K562 (cell line): ENCODE measurements around the gene TEX53. TPM values are rescaled to one million over a fixed set of nuclear protein-coding genes. Genes with fewer than 3 reads are reported as not detected.

Experiments
- ATAC-seq: fragments of 200-7000 bp; cut with Tn5 transposase; 3 replicates; pipeline ENCODE4 v1.9.1; 2020; ENCODE audit warnings: moderate library complexity
- BruUV-seq: library from RNA; stranded (reverse); fragments of 400-500 nt; replicated peaks from 2 replicates; lab custom pipeline; 2021; lab: Mats Ljungman, UMichigan
- CTCF ChIA-PET: fragments of 300-600 bp; formaldehyde crosslinking; extraction: SDS; loops from one replicate; lab custom pipeline; 2021; ENCODE audit warnings: low intra/inter-chr PET ratio; lab: Yijun Ruan, JAX
- POLR2A ChIA-PET: fragments of 300-600, 350-650 bp; sonication (Branson Sonifier 250); formaldehyde crosslinking; extraction: SDS; loops from one replicate; lab custom pipeline; 2021; ENCODE audit warnings: antibody characterized with exemption, inconsistent platforms; lab: Yijun Ruan, JAX
- DNase-seq, 4 experiments: peaks; one replicate each; pipeline versions ENCODE4 v3.0.0 to v3.0.0-alpha.2; 2011 to 2018; ENCODE audit warnings: low spot score in 3 of 4, mixed read lengths in 3 of 4; ENCODE audit errors: extremely low read depth in 1 of 4
- FAIRE-seq: peaks from 2 replicates; lab custom pipeline; 2011; peaks lifted over from hg19 to GRCh38; lab: Jason Lieb, UNC
- H2AFZ ChIP-seq: 2 replicates; pipeline ENCODE4 v1.6.0; 2011; ENCODE audit warnings: low read depth, low read length, control low read depth, inconsistent platforms
- H3K27ac ChIP-seq: fragments of 200-600 bp; 3 replicates; pipeline ENCODE4 v1.8.0; 2011; ENCODE audit warnings: low read depth, mild to moderate bottlenecking, control low read depth, inconsistent platforms, low read length, moderate library complexity, mixed read lengths; ENCODE audit errors: extremely low read depth
- H3K27me3 ChIP-seq, 2 experiments: fragments of 300-600 bp in 1 of 2; 2 replicates in 1 of 2; 3 replicates in 1 of 2; pipeline versions ENCODE4 v1.6.0 to v1.8.0; 2011; ENCODE audit warnings: inconsistent platforms in 2 of 2, low read length in 2 of 2, mild to moderate bottlenecking in 1 of 2, mixed read lengths in 1 of 2, moderate library complexity in 1 of 2; ENCODE audit not compliant: control insufficient read depth in 2 of 2, insufficient read depth in 2 of 2
- H3K36me3 ChIP-seq: fragments of 300-600 bp; 3 replicates; pipeline ENCODE4 v1.8.0; 2011; ENCODE audit warnings: mild to moderate bottlenecking, low read length, inconsistent platforms; ENCODE audit not compliant: control insufficient read depth, insufficient read depth
- H3K4me1 ChIP-seq, 2 experiments: fragments of 200-600 bp in 1 of 2; replicated peaks in 1 of 2; 2 replicates in 1 of 2; 3 replicates in 1 of 2; pipeline versions ENCODE4 v1.5.1 to v1.8.0; 2011; ENCODE audit warnings: inconsistent platforms in 2 of 2, low read length in 2 of 2, mild to moderate bottlenecking in 1 of 2, mixed read lengths in 1 of 2, moderate library complexity in 1 of 2; ENCODE audit not compliant: control insufficient read depth in 2 of 2, insufficient read depth in 2 of 2
- H3K4me2 ChIP-seq: 2 replicates; pipeline ENCODE4 v1.6.1; 2011; ENCODE audit warnings: low read length, control low read depth, inconsistent platforms, mixed read lengths; ENCODE audit not compliant: insufficient read depth
- H3K4me3 ChIP-seq: fragments of 200-600 bp; sonication (generic), shearing (Covaris generic); 2 replicates; pipeline ENCODE4 v1.5.1; 2016; ENCODE audit warnings: control low read depth, inconsistent platforms
- H3K79me2 ChIP-seq: fragments of 200-600 bp; 3 replicates; pipeline ENCODE4 v1.8.0; 2011; ENCODE audit warnings: low read length, inconsistent platforms; ENCODE audit not compliant: control insufficient read depth, insufficient read depth
- H3K9ac ChIP-seq, 2 experiments: 2 replicates each; pipeline versions ENCODE4 v1.6.0 to v1.6.1; 2011; ENCODE audit warnings: low read depth in 2 of 2, low read length in 2 of 2, control low read depth in 1 of 2, inconsistent platforms in 1 of 2, mild to moderate bottlenecking in 1 of 2, mixed read lengths in 1 of 2; ENCODE audit not compliant: insufficient read depth in 1 of 2
- H3K9me1 ChIP-seq: one replicate; pipeline ENCODE4 v1.6.0; 2011; ENCODE audit warnings: inconsistent platforms, mild to moderate bottlenecking, low read length, moderate library complexity; ENCODE audit not compliant: control insufficient read depth, insufficient read depth
- H3K9me3 ChIP-seq: replicated peaks from 2 replicates; pipeline ENCODE4 v1.5.1; 2011; ENCODE audit warnings: low read depth, low read length, inconsistent platforms; ENCODE audit not compliant: control insufficient read depth, insufficient read depth
- H4K20me1 ChIP-seq: replicated peaks from 2 replicates; pipeline ENCODE4 v1.6.1; 2011; ENCODE audit warnings: low read length, inconsistent platforms, mixed read lengths; ENCODE audit not compliant: control insufficient read depth, insufficient read depth
- ATF7 ChIP-seq: fragments of 450-650 bp; IDR thresholded peaks from 2 replicates; pipeline ENCODE4 v1.7.1; 2014; ENCODE audit warnings: mild to moderate bottlenecking, moderate library complexity
- EP400 ChIP-seq: fragments of 450-650 bp; IDR thresholded peaks from 2 replicates; pipeline ENCODE4 v1.6.1; 2017; ENCODE audit warnings: antibody characterized with exemption, mild to moderate bottlenecking, moderate library complexity
- PURB ChIP-seq: sonication (generic); formaldehyde crosslinking; IDR thresholded peaks from 2 replicates; pipeline ENCODE4 v1.9.0; 2021; ENCODE audit warnings: low read depth, mild to moderate bottlenecking, missing genetic modification reagents
- ZNF780A ChIP-seq: fragments of 250-450 bp; sonication (Bioruptor Pico); IDR thresholded peaks from 2 replicates; pipeline ENCODE4 v1.5.0; 2021; ENCODE audit warnings: mild to moderate bottlenecking
- WGBS: fragments of 100-300 bp; shearing (Covaris generic); methylation state at CpG from one replicate; pipeline ENCODE4 v1.1.6; 2016; ENCODE audit warnings: low coverage, mixed read lengths; ENCODE audit not compliant: insufficient coverage; ENCODE audit errors: missing lambda C conversion rate; 5-methylcytosine and 5-hydroxymethylcytosine counted together
- in situ Hi-C: fragments of 300-500 bp; cut with MboI; formaldehyde crosslinking; loops from 4 replicates; pipeline ENCODE4 v1.15.0; 2018; ENCODE audit warnings: inconsistent platforms, mixed read lengths
- intact Hi-C: fragments of 100-400 bp; cut with micrococcal nuclease; formaldehyde crosslinking; loops from 2 replicates; pipeline ENCODE4 v1.14.2; 2022
- polyA plus RNA-seq, 8 experiments: library from polyadenylated mRNA; depleted of rRNA in 4 of 8; stranded (reverse) in 5 of 8; unstranded in 3 of 8; fragments of >200 nt; fragmentation: Nextera tagmentation in 2 of 8; fragmentation: Illumina TruSeq in 1 of 8; extraction: Ambion mirVana in 2 of 8; extraction: Trizol in 1 of 8; gene quantifications; 2 replicates each; pipeline versions ENCODE4 v1.2.1 to v1.2.3, GENCODE V29; 2011 to 2014; ENCODE audit warnings: inconsistent platforms in 1 of 8, missing spikeins in 1 of 8
- total RNA-seq, 7 experiments: library from RNA; depleted of rRNA in 6 of 7; stranded (reverse); fragments of >200 nt in 6 of 7; fragmentation: Illumina TruSeq in 2 of 7; extraction: Trizol in 2 of 7; gene quantifications; 2 replicates each; pipeline versions ENCODE4 v1.2.1 to v1.2.3, GENCODE V29; 2011 to 2021; ENCODE audit warnings: low replicate concordance in 1 of 7
- TF ChIP-seq, protein P1 (sequence below): fragments of 450-650 bp; IDR thresholded peaks from 2 replicates; pipeline ENCODE4 v1.6.1; 2018; ENCODE audit not compliant: partially characterized antibody

TEX53 gene
- total and polyA plus RNA-seq, 9 of the 15 experiments (the other 6 are each of a cell fraction or from before 2014, with no cell fraction given) = not detected

- Histone ChIP-seq H3K27me3 (peaks cover 2 to 34% of the 10 kb centered on the region in 2 experiments; a peak in 3 of 5 replicates), H3K9me1 (no peaks in the 10 kb centered on the region), H3K4me1 (no peaks in the 10 kb centered on the region), H4K20me1 (no peaks in the 10 kb centered on the region; the same call in 1 of the 2 replicates), H2AFZ (no peak overlapping the region), H3K4me2 (no peak overlapping the region), H3K36me3 (no peaks in the 10 kb centered on the region), H3K4me3 (no peak overlapping the region), H3K9me3 (no peaks in the 10 kb centered on the region), H3K27ac (no peak overlapping the region), H3K79me2 (no peaks in the 10 kb centered on the region), H3K9ac (no peak overlapping the region)
- DNase-seq (no peak), ATAC-seq (no peak), FAIRE-seq (no peak)
- ChIA-PET CTCF (no interaction called here), POLR2A (interaction anchor here (0.5 to 1.6 kb wide), 2 partner anchors 8 to 91 kb away, joined by 3 read pairs; no protein-coding TSS in a partner anchor)
- in situ Hi-C loops = no loop called here
- TF ChIP-seq ZNF780A (CRISPR knock-in tag) (no peak), PURB (no peak), EP400 (no peak), ATF7 (peak; percentile 13; the same call in 1 of the 2 replicates)
- TF ChIP-seq, protein P1, sequence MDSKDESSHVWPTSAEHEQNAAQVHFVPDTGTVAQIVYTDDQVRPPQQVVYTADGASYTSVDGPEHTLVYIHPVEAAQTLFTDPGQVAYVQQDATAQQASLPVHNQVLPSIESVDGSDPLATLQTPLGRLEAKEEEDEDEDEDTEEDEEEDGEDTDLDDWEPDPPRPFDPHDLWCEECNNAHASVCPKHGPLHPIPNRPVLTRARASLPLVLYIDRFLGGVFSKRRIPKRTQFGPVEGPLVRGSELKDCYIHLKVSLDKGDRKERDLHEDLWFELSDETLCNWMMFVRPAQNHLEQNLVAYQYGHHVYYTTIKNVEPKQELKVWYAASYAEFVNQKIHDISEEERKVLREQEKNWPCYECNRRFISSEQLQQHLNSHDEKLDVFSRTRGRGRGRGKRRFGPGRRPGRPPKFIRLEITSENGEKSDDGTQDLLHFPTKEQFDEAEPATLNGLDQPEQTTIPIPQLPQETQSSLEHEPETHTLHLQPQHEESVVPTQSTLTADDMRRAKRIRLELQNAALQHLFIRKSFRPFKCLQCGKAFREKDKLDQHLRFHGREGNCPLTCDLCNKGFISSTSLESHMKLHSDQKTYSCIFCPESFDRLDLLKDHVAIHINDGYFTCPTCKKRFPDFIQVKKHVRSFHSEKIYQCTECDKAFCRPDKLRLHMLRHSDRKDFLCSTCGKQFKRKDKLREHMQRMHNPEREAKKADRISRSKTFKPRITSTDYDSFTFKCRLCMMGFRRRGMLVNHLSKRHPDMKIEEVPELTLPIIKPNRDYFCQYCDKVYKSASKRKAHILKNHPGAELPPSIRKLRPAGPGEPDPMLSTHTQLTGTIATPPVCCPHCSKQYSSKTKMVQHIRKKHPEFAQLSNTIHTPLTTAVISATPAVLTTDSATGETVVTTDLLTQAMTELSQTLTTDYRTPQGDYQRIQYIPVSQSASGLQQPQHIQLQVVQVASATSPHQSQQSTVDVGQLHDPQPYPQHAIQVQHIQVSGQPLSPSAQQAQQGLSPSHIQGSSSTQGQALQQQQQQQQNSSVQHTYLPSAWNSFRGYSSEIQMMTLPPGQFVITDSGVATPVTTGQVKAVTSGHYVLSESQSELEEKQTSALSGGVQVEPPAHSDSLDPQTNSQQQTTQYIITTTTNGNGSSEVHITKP = no peak
- intact Hi-C loops = no loop called here
- BruUV-seq = no TSS peak
- 0% methylated on average over 4 of the region's 4 CpGs for WGBS
These were observed 9.2 kb upstream of the TEX53 start for GRCh38 chr9:114666851-114667250.
